Mesendoderm (in vitro differentiated cells): ENCODE measurements around the gene MED16.
A peak's percentile ranks its signal among the peaks of the same experiment; 100 is the strongest.

Experiments used
- DNase-seq: peaks from one replicate; pipeline ENCODE4 v3.0.0; 2013
- H2AK5ac ChIP-seq: 2 replicates; pipeline ENCODE4 v1.6.1; 2013; ENCODE audit warnings: low read length, inconsistent platforms
- H2BK120ac ChIP-seq: 2 replicates; pipeline ENCODE4 v1.6.1; 2013; ENCODE audit warnings: low read depth, mild to moderate bottlenecking, low read length, moderate library complexity, mixed read lengths
- H2BK15ac ChIP-seq: replicated peaks from 2 replicates; pipeline ENCODE4 v1.6.1; 2013; ENCODE audit warnings: low read depth, mild to moderate bottlenecking, moderate library complexity
- H2BK5ac ChIP-seq: 2 replicates; pipeline ENCODE4 v1.6.1; 2013; ENCODE audit warnings: low read length, inconsistent platforms
- H3K18ac ChIP-seq: 2 replicates; pipeline ENCODE4 v1.6.1; 2013; ENCODE audit warnings: mild to moderate bottlenecking, low read length, mixed read lengths
- H3K23ac ChIP-seq: one replicate; pipeline ENCODE4 v1.6.1; 2013; ENCODE audit warnings: low read length
- H3K27ac ChIP-seq: 2 replicates; pipeline ENCODE4 v1.5.1; 2013; ENCODE audit warnings: low read depth, mild to moderate bottlenecking, inconsistent platforms, low read length, moderate library complexity
- H3K27me3 ChIP-seq: 2 replicates; pipeline ENCODE4 v1.6.1; 2013; ENCODE audit warnings: low read length, control low read depth, mild to moderate bottlenecking, inconsistent platforms; ENCODE audit not compliant: insufficient read depth, poor library complexity
- H3K36me3 ChIP-seq: 2 replicates; pipeline ENCODE4 v1.6.1; 2013; ENCODE audit warnings: low read length, inconsistent platforms; ENCODE audit not compliant: control insufficient read depth, insufficient read depth
- H3K4ac ChIP-seq: one replicate; pipeline ENCODE4 v1.6.1; 2013; ENCODE audit warnings: low read depth, mild to moderate bottlenecking, low read length, moderate library complexity
- H3K4me1 ChIP-seq: 2 replicates; pipeline ENCODE4 v1.6.1; 2013; ENCODE audit warnings: low read depth, low read length, inconsistent platforms; ENCODE audit not compliant: control insufficient read depth
- H3K4me2 ChIP-seq: 2 replicates; pipeline ENCODE4 v1.6.1; 2013; ENCODE audit warnings: low read length
- H3K4me3 ChIP-seq: 2 replicates; pipeline ENCODE4 v1.5.1; 2013; ENCODE audit warnings: mild to moderate bottlenecking, low read length
- H3K56ac ChIP-seq: one replicate; pipeline ENCODE4 v1.6.1; 2013; ENCODE audit warnings: low read length
- H3K79me1 ChIP-seq: 2 replicates; pipeline ENCODE4 v1.6.1; 2013; ENCODE audit warnings: low read length, inconsistent platforms
- H3K79me2 ChIP-seq: 2 replicates; pipeline ENCODE4 v1.6.1; 2013; ENCODE audit warnings: mild to moderate bottlenecking, low read length; ENCODE audit not compliant: control insufficient read depth, insufficient read depth
- H3K9ac ChIP-seq: 2 replicates; pipeline ENCODE4 v1.6.1; 2013; ENCODE audit warnings: low read length, inconsistent platforms
- H4K5ac ChIP-seq: one replicate; pipeline ENCODE4 v1.6.1; 2013; ENCODE audit warnings: low read length
- H4K8ac ChIP-seq: one replicate; pipeline ENCODE4 v1.6.1; 2013; ENCODE audit warnings: low read depth, mild to moderate bottlenecking, control low read depth, low read length, moderate library complexity
- WGBS: extraction: QIAGEN DNeasy Blood & Tissue Kit; methylation state at CpG from one replicate; pipeline ENCODE4 v1.1.7; 2013; ENCODE audit warnings: low lambda C conversion rate, missing lambda C conversion rate; ENCODE audit not compliant: insufficient coverage; ENCODE audit errors: extremely low coverage; 5-methylcytosine and 5-hydroxymethylcytosine counted together

Gene MED16

DNA sequence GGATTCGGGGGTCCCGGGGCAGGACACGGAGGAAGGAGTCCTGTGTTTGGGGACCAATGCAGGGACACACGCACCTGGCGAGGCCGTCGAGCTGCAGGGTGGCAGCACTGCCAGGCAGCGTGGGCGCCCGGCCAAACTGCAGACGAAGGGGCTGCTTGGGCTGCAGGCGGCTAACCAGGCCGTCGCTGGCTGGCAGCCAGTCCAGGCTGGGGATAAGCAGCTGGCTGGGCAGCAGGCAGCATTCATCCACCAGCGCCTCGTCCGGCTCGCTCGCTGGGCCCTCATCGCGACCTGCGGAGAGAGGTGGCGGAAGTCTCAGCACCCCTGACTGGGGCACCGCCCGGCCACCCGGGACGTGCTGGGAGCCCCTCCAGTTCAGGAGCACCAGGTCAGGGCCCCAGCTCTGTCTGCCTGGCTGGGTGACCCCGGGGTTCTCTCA lies 22.0 kb downstream of the MED16 start:
- no peak overlapping the region for H3K56ac ChIP-seq
- H4K5ac ChIP-seq = no peak overlapping the region
- H3K79me2 ChIP-seq = no peaks in the 10 kb centered on the region
- no peak overlapping the region for H2BK15ac ChIP-seq
- H2AK5ac ChIP-seq = no peak overlapping the region
- no peak overlapping the region for H3K4me2 ChIP-seq
- H3K23ac ChIP-seq = no peak overlapping the region
- H3K79me1 ChIP-seq = no peaks in the 10 kb centered on the region
- no peak overlapping the region for H3K4ac ChIP-seq
- no peak overlapping the region for H2BK5ac ChIP-seq
- no peak overlapping the region for H4K8ac ChIP-seq
- no peak for DNase-seq
- H3K4me1 ChIP-seq = no peaks in the 10 kb centered on the region
- no peak overlapping the region for H3K18ac ChIP-seq
- no peaks in the 10 kb centered on the region for H3K27me3 ChIP-seq
- no peak overlapping the region for H3K4me3 ChIP-seq
- no peak overlapping the region for H3K9ac ChIP-seq
- no peak overlapping the region for H2BK120ac ChIP-seq
- H3K36me3 ChIP-seq = peaks cover 2% of the 10 kb centered on the region
- no peak overlapping the region for H3K27ac ChIP-seq
- no CpG with 5 or more reads among the region's 28 CpGs for WGBS

DNA sequence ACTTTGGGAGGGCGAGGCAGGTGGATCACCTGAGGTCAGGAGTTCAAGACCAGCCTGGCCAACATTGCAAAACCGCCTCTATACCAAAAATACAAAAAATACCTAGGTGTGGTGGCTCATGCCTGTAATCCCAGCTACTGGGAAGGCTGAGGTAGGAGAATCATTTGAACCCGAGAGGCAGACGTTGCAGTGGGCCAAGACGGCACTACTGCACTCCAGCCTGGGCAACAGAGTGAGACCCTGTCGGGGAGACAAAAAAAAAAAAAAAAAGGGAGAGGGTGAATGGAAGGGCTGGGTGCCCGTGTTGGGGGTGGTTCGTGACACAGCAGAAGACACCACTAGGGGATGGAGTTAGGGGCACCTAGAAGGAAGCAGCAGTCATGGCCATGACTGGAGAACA lies 22.7 kb downstream of the MED16 start:
- no peak overlapping the region for H3K23ac ChIP-seq
- no peak overlapping the region for H4K8ac ChIP-seq
- H3K79me1 ChIP-seq = no peaks in the 10 kb centered on the region
- H3K18ac ChIP-seq = no peak overlapping the region
- H2BK5ac ChIP-seq = no peak overlapping the region
- no CpG with 5 or more reads among the region's 8 CpGs for WGBS
- DNase-seq = no peak
- H2AK5ac ChIP-seq = no peak overlapping the region
- H3K56ac ChIP-seq = no peak overlapping the region
- no peak overlapping the region for H3K4me3 ChIP-seq
- no peak overlapping the region for H3K4ac ChIP-seq
- H3K4me2 ChIP-seq = no peak overlapping the region
- no peak overlapping the region for H3K9ac ChIP-seq
- H2BK15ac ChIP-seq = no peak overlapping the region
- no peak overlapping the region for H2BK120ac ChIP-seq
- H3K4me1 ChIP-seq = no peaks in the 10 kb centered on the region
- H3K27me3 ChIP-seq = no peaks in the 10 kb centered on the region
- peaks cover 2% of the 10 kb centered on the region for H3K36me3 ChIP-seq
- H3K27ac ChIP-seq = no peak overlapping the region
- H3K79me2 ChIP-seq = no peaks in the 10 kb centered on the region
- H4K5ac ChIP-seq = no peak overlapping the region

DNA sequence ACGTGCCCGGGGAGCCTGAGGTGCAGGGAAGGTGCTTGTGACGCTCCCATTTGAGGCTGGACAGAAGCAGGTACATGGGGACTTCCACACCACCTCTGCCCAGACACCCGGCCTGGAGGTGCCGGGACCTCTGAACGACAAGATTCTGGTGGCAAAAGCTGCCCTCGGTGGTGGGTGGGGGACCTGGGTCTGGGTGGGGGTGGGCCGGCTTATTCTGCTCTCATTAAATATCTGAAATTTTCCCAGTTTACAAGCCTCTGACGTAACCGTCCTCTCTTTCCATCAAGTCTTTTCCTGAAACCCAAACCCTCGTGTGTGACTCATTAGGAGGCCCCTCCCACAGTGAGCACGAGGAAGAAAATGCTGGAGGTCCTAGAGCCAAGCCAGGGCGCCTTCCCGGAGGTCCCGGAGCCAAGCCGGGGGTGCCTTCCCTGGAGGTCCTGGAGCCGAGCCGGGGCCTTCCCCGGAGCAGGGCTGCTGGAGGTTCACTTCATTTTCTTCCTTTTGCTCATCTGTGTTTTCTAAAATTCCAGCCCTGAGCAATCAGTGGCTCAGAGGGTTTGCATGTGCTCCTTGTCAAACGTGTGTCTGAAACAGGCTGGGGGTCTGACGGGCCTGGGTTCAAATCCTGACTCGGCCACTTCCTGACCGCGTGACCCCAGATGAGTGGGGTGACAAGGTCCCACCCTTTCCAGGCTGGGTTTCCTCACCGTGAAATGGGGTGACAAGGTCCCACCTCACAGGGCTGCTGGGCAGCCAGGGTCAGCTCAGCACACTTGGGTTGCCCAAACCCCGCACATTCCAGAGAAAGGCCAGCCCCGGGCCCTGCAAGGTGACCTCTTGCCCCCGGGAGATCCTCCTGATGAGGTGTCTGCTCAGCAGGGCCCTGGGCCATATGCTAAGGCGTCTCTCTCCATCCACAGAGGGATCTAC lies 23.5 kb downstream of the MED16 start:
- Histone ChIP-seq H3K4me3 (no peak overlapping the region), H3K79me1 (no peaks in the 10 kb centered on the region), H3K18ac (no peak overlapping the region), H3K36me3 (peaks cover 2% of the 10 kb centered on the region), H2AK5ac (no peak overlapping the region), H3K27me3 (no peaks in the 10 kb centered on the region), H2BK5ac (no peak overlapping the region), H3K4me2 (no peak overlapping the region), H2BK120ac (no peak overlapping the region), H3K56ac (no peak overlapping the region), H3K79me2 (no peaks in the 10 kb centered on the region), H3K9ac (no peak overlapping the region), H4K5ac (no peak overlapping the region), H4K8ac (no peak overlapping the region), H3K4me1 (no peaks in the 10 kb centered on the region), H2BK15ac (no peak overlapping the region), H3K27ac (no peak overlapping the region), H3K23ac (no peak overlapping the region), H3K4ac (no peak overlapping the region)
- DNase-seq = peak; percentile 61
- no CpG with 5 or more reads among the region's 29 CpGs for WGBS

DNA sequence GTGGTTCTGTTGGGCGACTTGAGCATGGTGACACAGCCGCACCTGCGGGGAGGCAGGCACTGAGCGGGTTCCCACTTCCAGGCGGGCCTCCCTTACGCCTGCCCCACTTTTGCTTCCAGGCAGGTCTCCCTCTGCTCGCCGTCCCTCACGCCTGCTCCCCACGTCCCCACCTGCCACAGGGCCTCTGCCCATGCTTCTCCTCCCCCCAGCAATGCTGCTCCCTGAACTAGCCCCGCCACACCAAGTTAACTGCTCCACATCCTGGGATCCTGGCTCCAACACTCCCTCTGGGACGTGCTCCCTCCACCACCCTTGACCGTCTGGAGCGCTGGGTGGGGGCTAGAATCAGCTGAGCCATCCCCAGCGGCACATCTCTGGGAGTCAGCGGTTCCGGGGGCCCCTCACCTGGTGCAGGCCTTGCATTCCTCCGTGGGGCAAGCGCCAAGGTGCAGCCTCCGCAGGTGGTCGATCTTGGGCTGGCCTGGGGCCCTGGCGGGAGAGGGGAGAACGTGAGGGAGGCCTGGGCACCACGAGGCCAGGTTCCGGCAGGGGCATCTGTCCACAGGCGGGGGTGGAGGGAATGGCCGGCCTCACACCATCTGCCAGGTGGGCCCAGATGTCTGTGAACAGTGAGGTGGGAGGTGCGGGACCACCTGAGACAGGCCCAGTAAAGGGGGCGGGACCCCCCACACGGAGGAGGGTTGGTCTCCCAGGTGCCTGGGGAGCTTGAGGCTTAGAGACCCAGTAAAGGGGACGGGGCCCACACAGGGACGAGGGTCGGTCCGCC lies 24.3 kb downstream of the MED16 start:
- no peaks in the 10 kb centered on the region for H3K79me1 ChIP-seq
- H3K36me3 ChIP-seq = peaks cover 2% of the 10 kb centered on the region
- no peak overlapping the region for H3K56ac ChIP-seq
- no peak overlapping the region for H2BK15ac ChIP-seq
- no peak overlapping the region for H3K4me2 ChIP-seq
- no peaks in the 10 kb centered on the region for H3K27me3 ChIP-seq
- H3K9ac ChIP-seq = no peak overlapping the region
- WGBS = no CpG with 5 or more reads among the region's 34 CpGs
- no peak overlapping the region for H2AK5ac ChIP-seq
- H3K79me2 ChIP-seq = no peaks in the 10 kb centered on the region
- no peak overlapping the region for H3K18ac ChIP-seq
- H3K4me3 ChIP-seq = no peak overlapping the region
- no peak overlapping the region for H3K23ac ChIP-seq
- no peak overlapping the region for H4K8ac ChIP-seq
- no peaks in the 10 kb centered on the region for H3K4me1 ChIP-seq
- H3K4ac ChIP-seq = no peak overlapping the region
- H2BK120ac ChIP-seq = no peak overlapping the region
- no peak overlapping the region for H4K5ac ChIP-seq
- no peak overlapping the region for H3K27ac ChIP-seq
- DNase-seq = no peak
- no peak overlapping the region for H2BK5ac ChIP-seq

DNA sequence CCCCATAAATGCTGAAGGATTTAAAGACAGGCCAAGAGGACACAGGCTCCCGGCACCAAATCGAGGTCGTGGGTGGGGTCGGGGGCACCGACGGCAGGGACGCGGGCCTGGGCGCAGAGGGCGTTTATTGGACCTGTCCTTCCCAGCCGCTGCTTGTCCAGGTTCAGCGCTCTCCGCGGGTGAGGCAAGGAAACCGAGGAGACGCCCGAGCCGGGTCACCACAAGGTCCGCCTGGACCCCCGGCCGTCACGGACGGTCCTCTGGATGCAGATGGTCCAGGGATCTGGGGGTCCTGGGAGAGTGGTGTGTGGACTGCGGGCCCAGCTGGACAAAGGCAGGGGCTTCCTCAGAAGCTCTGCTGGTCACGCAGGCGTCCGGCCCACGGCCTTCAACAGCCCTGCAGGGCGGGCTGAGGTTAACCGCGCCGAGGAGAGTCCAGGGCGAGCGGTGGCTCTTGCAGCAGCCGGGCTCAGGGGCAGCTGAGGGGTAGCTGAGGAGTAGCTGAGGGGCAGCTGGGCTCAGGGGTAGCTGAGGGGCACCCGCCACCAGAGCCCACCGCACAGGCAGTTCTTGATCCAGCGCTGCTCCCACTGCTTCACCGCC lies 25.0 kb downstream of the MED16 start:
- Histone ChIP-seq H3K56ac (no peak overlapping the region), H2BK15ac (no peak overlapping the region), H3K9ac (no peak overlapping the region), H2AK5ac (no peak overlapping the region), H3K4me3 (no peak overlapping the region), H4K5ac (no peak overlapping the region), H3K23ac (no peak overlapping the region), H3K36me3 (peaks cover 2% of the 10 kb centered on the region), H3K79me1 (no peaks in the 10 kb centered on the region), H3K79me2 (no peaks in the 10 kb centered on the region), H3K4ac (no peak overlapping the region), H2BK120ac (no peak overlapping the region), H3K4me1 (no peaks in the 10 kb centered on the region), H3K27me3 (no peaks in the 10 kb centered on the region), H3K4me2 (no peak overlapping the region), H4K8ac (no peak overlapping the region), H3K18ac (no peak overlapping the region), H2BK5ac (no peak overlapping the region), H3K27ac (no peak overlapping the region)
- DNase-seq = no peak
- WGBS = no CpG with 5 or more reads among the region's 39 CpGs
